Esophagus squamous epithelium (tissue), 5 donors: ENCODE results near the gene RGS2. TPM values are rescaled to one million over a fixed set of nuclear protein-coding genes. Genes with fewer than 3 reads are reported as not detected.

Source experiments
- DNase-seq: peaks from one replicate; lab custom pipeline; 2025; lab: John Stamatoyannopoulos, UW
- H3K27ac ChIP-seq, 4 donors: fragments of 200-600 bp; sonication (generic); one replicate each; pipeline ENCODE4 v1.5.1; 2016 to 2019; ENCODE audit warnings: mild to moderate bottlenecking in 1 of 4
- H3K27me3 ChIP-seq, 4 donors: fragments of 200-600 bp; sonication (generic); 1 replicate in 3 of 4; 2 replicates in 1 of 4; pipeline versions ENCODE4 v1.5.1 to v1.6.0; 2017 to 2021; ENCODE audit warnings: antibody characterized with exemption in 1 of 4
- H3K36me3 ChIP-seq, 3 donors: fragments of 200-600 bp; sonication (generic); one replicate each; pipeline ENCODE4 v1.5.1; 2016 to 2019
- H3K4me1 ChIP-seq, 3 donors: fragments of 200-600 bp; sonication (generic); one replicate each; pipeline ENCODE4 v1.5.1; 2017 to 2019
- H3K4me3 ChIP-seq, 4 donors: fragments of 200-600 bp; sonication (generic); 1 replicate in 3 of 4; 2 replicates in 1 of 4; pipeline ENCODE4 v1.5.1; 2016 to 2019; ENCODE audit warnings: mild to moderate bottlenecking in 2 of 4, moderate library complexity in 1 of 4
- H3K9me3 ChIP-seq, 3 donors: fragments of 200-600 bp; sonication (generic); one replicate each; pipeline ENCODE4 v1.5.1; 2016 to 2019
- CTCF ChIP-seq, 6 experiments: fragments of 450-650 bp in 4 of 6; fragments of 200-600 bp in 2 of 6; sonication (generic) in 2 of 6; IDR thresholded peaks; one replicate each; pipeline ENCODE4 v1.5.1; 2016 to 2019; ENCODE audit warnings: antibody characterized with exemption in 6 of 6, mild to moderate bottlenecking in 4 of 6, moderate library complexity in 4 of 6
- POLR2A ChIP-seq, 4 donors: fragments of 450-650 bp; IDR thresholded peaks; one replicate each; pipeline ENCODE4 v1.6.1; 2017; ENCODE audit warnings: antibody characterized with exemption in 4 of 4, mild to moderate bottlenecking in 4 of 4, moderate library complexity in 3 of 4
- WGBS, 2 donors: methylation state at CpG; one replicate each; pipeline ENCODE4 v1.1.5; 2018; 5-methylcytosine and 5-hydroxymethylcytosine counted together
- intact Hi-C: fragments of 100-400 bp; cut with DNase I; formaldehyde crosslinking; loops from one replicate; pipeline ENCODE4 v1.15.0; 2022
- total RNA-seq, 4 donors: library from RNA; depleted of rRNA; stranded (reverse); fragments of >200 nt; gene quantifications; one replicate each; pipeline ENCODE4 v1.1.0, GENCODE V29; 2016
- donor health status: DM: yes; HTN: yes; CAD: no.

RGS2 gene
- total RNA-seq, 4 donors from 2014 or later = 7.9 to 115 (median 26.6) TPM

GRCh38 chr1:192821296-192821695, 12.5 kb downstream of the RGS2 start:
- H3K4me1 ChIP-seq = no peaks in the 10 kb centered on the region
- intact Hi-C loops = no loop called here
- no peaks in the 10 kb centered on the region for H3K9me3 ChIP-seq
- H3K36me3 ChIP-seq = no peaks in the 10 kb centered on the region
- WGBS, 2 donors = 79 to 88% methylated on average over 3 of the region's 3 CpGs
- no peak for TF ChIP-seq CTCF (IDR thresholded peaks at IDR 0.05)
- no peak overlapping the region for H3K27ac ChIP-seq
- H3K27me3 ChIP-seq = no peaks in the 10 kb centered on the region
- H3K4me3 ChIP-seq = no peak overlapping the region
- DNase-seq = no peak

- intact Hi-C loops = no loop called here
- Histone ChIP-seq H3K27ac (no peak overlapping the region), H3K36me3 (no peaks in the 10 kb centered on the region), H3K4me1 (no peaks in the 10 kb centered on the region), H3K4me3 (no peak overlapping the region), H3K9me3 (no peaks in the 10 kb centered on the region), H3K27me3 (no peaks in the 10 kb centered on the region)
- DNase-seq = no peak
- 0% methylated on average over 1 of the region's 1 CpG for WGBS, 2 donors
- TF ChIP-seq POLR2A (IDR thresholded peaks at IDR 0.05) (no peak), CTCF (IDR thresholded peaks at IDR 0.05) (no peak)
Observed at GRCh38 chr1:192824511-192824910, 15.7 kb downstream of the RGS2 start.

- Histone ChIP-seq H3K4me3 (no peak overlapping the region), H3K4me1 (peaks cover 0 to 4% (median 0%) of the 10 kb centered on the region in 3 donors), H3K27me3 (no peaks in the 10 kb centered on the region), H3K9me3 (no peaks in the 10 kb centered on the region), H3K27ac (peak overlapping the region in 1 of 4 donors; percentile 6), H3K36me3 (no peaks in the 10 kb centered on the region)
- DNase-seq = no peak
- intact Hi-C loops = no loop called here
- WGBS, 2 donors = 39 to 45% methylated on average over 4 of the region's 4 CpGs
- no peak for TF ChIP-seq CTCF (IDR thresholded peaks at IDR 0.05)
- no peak for TF ChIP-seq POLR2A (IDR thresholded peaks at IDR 0.05)
Observed at GRCh38 chr1:192826791-192827546, 18.1 kb downstream of the RGS2 start.

GRCh38 chr1:192830595-192831246, 21.9 kb downstream of the RGS2 start:
- intact Hi-C loops = no loop called here
- Histone ChIP-seq H3K4me3 (no peak overlapping the region), H3K27ac (no peak overlapping the region), H3K36me3 (no peaks in the 10 kb centered on the region), H3K9me3 (no peaks in the 10 kb centered on the region), H3K27me3 (no peaks in the 10 kb centered on the region), H3K4me1 (peaks cover 5 to 33% (median 15%) of the 10 kb centered on the region in 3 donors)
- 57 to 75% methylated on average over 5 of the region's 6 CpGs for WGBS, 2 donors
- TF ChIP-seq POLR2A (IDR thresholded peaks at IDR 0.05) (no peak), CTCF (IDR thresholded peaks at IDR 0.05) (no peak)
- no peak for DNase-seq

- no peaks in the 10 kb centered on the region for H3K27me3 ChIP-seq
- no peaks in the 10 kb centered on the region for H3K9me3 ChIP-seq
- TF ChIP-seq CTCF (IDR thresholded peaks at IDR 0.05) (no peak), POLR2A (IDR thresholded peaks at IDR 0.05) (no peak)
- H3K36me3 ChIP-seq = no peaks in the 10 kb centered on the region
- no peak overlapping the region for H3K4me3 ChIP-seq
- H3K27ac ChIP-seq = no peak overlapping the region
- peaks cover 5 to 34% (median 15%) of the 10 kb centered on the region in 3 donors for H3K4me1 ChIP-seq
- intact Hi-C loops = no loop called here
- no peak for DNase-seq
- 61 to 70% methylated on average over 5 of the region's 5 CpGs for WGBS, 2 donors
Observed at GRCh38 chr1:192831706-192832355, 23.0 kb downstream of the RGS2 start.
